Muscle layer of colon (tissue), 2 donors: ENCODE data around the gene MPRIP.

Experiments used
- H3K27ac ChIP-seq: one replicate; pipeline ENCODE4 v1.7.0; 2013; ENCODE audit warnings: low read depth, mild to moderate bottlenecking, low read length, moderate library complexity
- H3K27me3 ChIP-seq, 2 donors: one replicate each; pipeline ENCODE4 v1.7.0; 2013; ENCODE audit warnings: low read length in 2 of 2, mild to moderate bottlenecking in 2 of 2; ENCODE audit not compliant: insufficient read depth in 2 of 2, control insufficient read depth in 1 of 2
- H3K36me3 ChIP-seq: one replicate; pipeline ENCODE4 v1.7.0; 2013; ENCODE audit warnings: mild to moderate bottlenecking, low read length; ENCODE audit not compliant: insufficient read depth
- H3K4me1 ChIP-seq: one replicate; pipeline ENCODE4 v1.7.0; 2013; ENCODE audit warnings: mild to moderate bottlenecking, low read length; ENCODE audit not compliant: insufficient read depth
- H3K4me3 ChIP-seq, 2 donors: one replicate each; pipeline ENCODE4 v1.7.0; 2013; ENCODE audit warnings: low read length in 2 of 2, low read depth in 1 of 2, mild to moderate bottlenecking in 1 of 2, moderate library complexity in 1 of 2
- H3K9ac ChIP-seq: one replicate; pipeline ENCODE4 v1.7.0; 2013; ENCODE audit warnings: low read length
- H3K9me3 ChIP-seq: one replicate; pipeline ENCODE4 v1.7.0; 2013; ENCODE audit warnings: mild to moderate bottlenecking, low read length
- donor health status: abdominal sarcoma.
- donor health status: Adenocarcinoma of cecum.

The MPRIP gene

GRCh38 chr17:17225901-17226300 lies 183.6 kb downstream of the MPRIP start:
- Histone ChIP-seq H3K9me3 (no peaks in the 10 kb centered on the region), H3K36me3 (peaks cover 90% of the 10 kb centered on the region), H3K27me3 (no peaks in the 10 kb centered on the region), H3K9ac (no peak overlapping the region), H3K4me1 (no peaks in the 10 kb centered on the region), H3K4me3 (no peak overlapping the region), H3K27ac (no peak overlapping the region)

GRCh38 chr17:17226451-17227265 lies 184.4 kb downstream of the MPRIP start:
- H3K27me3 ChIP-seq: no peaks in the 10 kb centered on the region
- H3K9ac ChIP-seq: no peak overlapping the region
- H3K27ac ChIP-seq: no peak overlapping the region
- H3K4me3 ChIP-seq: no peak overlapping the region
- H3K4me1 ChIP-seq: no peaks in the 10 kb centered on the region
- peaks cover 83% of the 10 kb centered on the region for H3K36me3 ChIP-seq
- no peaks in the 10 kb centered on the region for H3K9me3 ChIP-seq

- Histone ChIP-seq H3K9ac (no peak overlapping the region), H3K27me3 (no peaks in the 10 kb centered on the region), H3K4me1 (no peaks in the 10 kb centered on the region), H3K4me3 (no peak overlapping the region), H3K9me3 (no peaks in the 10 kb centered on the region), H3K36me3 (peaks cover 83% of the 10 kb centered on the region), H3K27ac (no peak overlapping the region)
These were observed 185.6 kb downstream of the MPRIP start for GRCh38 chr17:17227608-17228520.

GRCh38 chr17:17228521-17229279 lies 186.4 kb downstream of the MPRIP start:
- H3K4me1 ChIP-seq: no peaks in the 10 kb centered on the region
- peaks cover 75% of the 10 kb centered on the region for H3K36me3 ChIP-seq
- H3K27ac ChIP-seq: no peak overlapping the region
- H3K9ac ChIP-seq: no peak overlapping the region
- H3K9me3 ChIP-seq: no peaks in the 10 kb centered on the region
- no peak overlapping the region for H3K4me3 ChIP-seq
- H3K27me3 ChIP-seq: no peaks in the 10 kb centered on the region

DNA sequence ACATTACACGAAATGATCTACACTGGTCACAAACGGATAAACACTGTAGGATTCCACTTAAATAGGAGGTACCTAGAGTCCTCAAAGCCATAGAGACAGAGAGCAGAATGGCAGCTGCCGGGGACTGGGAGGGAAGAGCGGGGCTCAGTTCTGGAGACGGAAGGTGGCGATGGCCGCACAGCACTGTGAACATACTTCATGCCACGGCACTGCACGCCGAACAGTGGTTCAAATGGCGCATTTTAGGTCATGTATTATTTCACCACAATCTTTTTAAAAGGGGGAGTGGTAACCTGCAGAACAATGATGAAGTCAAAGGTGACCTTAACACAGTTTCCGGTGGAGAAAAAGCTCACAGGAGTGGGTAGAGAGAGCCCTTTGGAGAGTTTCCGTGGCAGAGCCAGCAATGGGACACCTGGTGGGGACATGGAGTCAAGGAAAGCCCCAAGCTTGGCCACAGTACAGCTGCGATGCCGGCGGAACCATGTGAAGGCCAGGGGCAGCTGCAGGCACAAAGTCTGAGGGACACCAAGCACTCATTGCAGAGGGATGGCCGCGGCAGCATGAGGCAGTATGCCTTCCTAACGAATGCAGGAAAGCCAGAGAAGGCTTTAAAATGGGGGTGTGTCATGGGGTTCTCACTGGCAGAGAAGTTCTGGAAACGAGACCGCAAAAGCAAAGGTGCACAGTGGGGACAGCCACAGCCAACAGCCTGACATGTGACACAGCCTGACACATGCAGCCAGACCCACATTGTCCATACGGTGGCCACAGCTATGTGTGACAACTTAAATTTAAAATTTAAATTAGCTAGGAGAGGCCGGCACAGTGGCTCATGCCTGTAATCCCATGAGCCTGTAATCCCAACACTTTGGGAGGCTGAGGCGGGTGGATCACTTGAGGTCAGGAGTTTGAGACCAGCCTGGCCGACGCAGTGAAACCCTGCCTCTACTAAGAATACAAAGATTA lies 187.4 kb downstream of the MPRIP start:
- Histone ChIP-seq H3K27ac (no peak overlapping the region), H3K36me3 (peaks cover 68% of the 10 kb centered on the region), H3K27me3 (no peaks in the 10 kb centered on the region), H3K4me3 (no peak overlapping the region), H3K4me1 (no peaks in the 10 kb centered on the region), H3K9me3 (no peaks in the 10 kb centered on the region), H3K9ac (no peak overlapping the region)

DNA sequence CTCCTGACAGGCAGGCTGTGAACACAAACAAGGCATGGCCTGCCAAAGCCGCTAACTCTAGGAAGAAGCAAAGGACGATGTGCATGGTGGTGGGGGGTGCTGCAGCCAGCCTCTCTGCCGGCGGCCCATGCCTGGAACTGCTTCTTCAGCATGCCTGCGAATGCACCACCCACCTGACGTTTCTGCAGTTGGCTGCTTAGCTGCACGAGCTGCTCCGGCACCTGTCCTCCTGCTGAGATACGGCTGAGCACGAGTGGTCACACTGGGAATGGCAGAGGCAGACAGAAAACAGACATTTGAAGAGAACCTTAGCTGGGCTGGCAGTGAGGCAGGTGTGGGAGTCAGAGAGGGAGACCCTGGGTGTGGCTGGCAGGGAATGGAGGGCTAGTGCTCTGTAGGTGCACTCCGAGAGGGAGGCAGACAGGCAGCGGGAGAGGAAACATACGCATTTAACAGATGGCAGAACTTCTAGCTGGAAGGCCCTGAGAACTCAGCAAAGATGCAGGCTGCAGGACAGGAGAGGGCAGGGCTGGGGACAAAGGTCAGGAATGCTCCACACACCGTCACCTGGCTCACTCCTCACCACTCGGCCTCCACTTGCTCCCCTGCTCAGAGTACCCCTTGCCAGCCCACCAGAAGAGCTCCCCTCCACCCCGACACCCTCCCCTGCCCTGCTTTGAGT lies 189.5 kb downstream of the MPRIP start:
- H3K36me3 ChIP-seq: peaks cover 47% of the 10 kb centered on the region
- H3K27me3 ChIP-seq: no peaks in the 10 kb centered on the region
- no peak overlapping the region for H3K27ac ChIP-seq
- peaks cover 7% of the 10 kb centered on the region for H3K4me1 ChIP-seq
- H3K9ac ChIP-seq: no peak overlapping the region
- no peaks in the 10 kb centered on the region for H3K9me3 ChIP-seq
- no peak overlapping the region for H3K4me3 ChIP-seq

DNA sequence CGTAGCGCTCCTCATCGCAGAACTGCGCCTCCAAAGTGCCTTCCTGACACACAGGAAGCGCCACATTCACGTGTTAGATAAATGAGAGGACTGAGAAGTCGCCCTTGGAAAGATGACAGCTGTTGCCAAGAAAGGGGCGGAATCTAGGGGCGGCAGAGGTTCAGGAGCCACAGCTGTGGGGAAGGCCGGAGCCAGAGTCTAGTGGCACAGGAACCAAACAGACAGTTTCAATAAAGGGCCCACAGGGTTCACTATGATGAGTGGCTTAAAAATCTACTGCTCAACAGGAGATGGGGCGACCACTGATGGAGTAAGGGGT lies 190.0 kb downstream of the MPRIP start:
- Histone ChIP-seq H3K27me3 (no peaks in the 10 kb centered on the region), H3K4me1 (peaks cover 7% of the 10 kb centered on the region), H3K9ac (no peak overlapping the region), H3K9me3 (no peaks in the 10 kb centered on the region), H3K36me3 (peaks cover 42% of the 10 kb centered on the region), H3K4me3 (no peak overlapping the region), H3K27ac (no peak overlapping the region)

DNA sequence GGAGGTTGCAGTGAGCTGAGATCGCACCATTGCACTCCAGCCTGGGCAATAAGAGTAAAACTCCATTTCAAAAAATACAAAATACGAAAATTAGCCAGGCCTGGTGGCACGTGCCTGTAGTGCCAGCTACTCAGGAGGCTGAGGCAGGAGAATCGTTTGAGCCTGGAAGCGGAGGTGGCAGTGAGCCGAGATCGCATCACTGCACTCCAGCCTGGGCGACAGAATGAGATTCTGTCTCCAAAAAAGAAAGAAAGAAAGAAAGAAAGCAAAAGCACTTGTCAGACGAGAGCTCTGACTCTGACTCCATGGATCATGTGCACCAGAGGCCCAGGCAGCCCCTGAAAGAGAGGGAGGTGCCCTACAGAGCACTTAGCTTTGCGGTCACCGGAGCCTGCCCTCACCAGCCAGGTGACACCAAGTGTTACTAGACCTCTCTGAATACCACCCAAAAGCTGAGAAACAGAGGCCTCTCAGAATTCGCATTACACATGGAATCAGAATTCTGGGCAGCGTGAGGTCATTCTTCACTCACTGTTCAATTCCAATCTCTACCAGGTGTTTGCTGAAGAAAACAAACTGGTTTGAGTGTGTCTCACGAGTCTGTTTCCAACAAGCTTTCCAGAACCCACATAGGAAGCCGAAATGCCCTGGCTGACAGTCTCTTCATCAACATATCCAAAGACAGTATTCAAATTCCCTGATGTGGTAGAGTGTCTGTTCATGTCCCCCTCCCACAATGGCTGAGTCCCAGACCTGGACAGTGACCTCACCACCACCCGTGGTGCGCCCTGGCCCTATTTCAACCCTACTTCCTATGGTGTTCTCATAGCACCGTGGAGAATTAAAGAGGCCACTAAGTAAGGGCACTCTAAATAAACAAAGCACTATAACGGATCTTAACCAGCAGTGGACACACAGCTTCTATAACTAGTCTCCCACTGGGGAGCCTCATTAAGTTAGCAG lies 193.2 kb downstream of the MPRIP start:
- H3K27ac ChIP-seq: no peak overlapping the region
- peak overlapping the region; percentile 98 to 99 for H3K4me3 ChIP-seq
- peaks cover 10% of the 10 kb centered on the region for H3K36me3 ChIP-seq
- H3K4me1 ChIP-seq: peaks cover 7% of the 10 kb centered on the region
- H3K9ac ChIP-seq: peak overlapping the region; percentile 96
- H3K9me3 ChIP-seq: no peaks in the 10 kb centered on the region
- H3K27me3 ChIP-seq: no peaks in the 10 kb centered on the region

- H3K9me3 ChIP-seq: no peaks in the 10 kb centered on the region
- H3K4me1 ChIP-seq: peaks cover 7% of the 10 kb centered on the region
- H3K27me3 ChIP-seq: no peaks in the 10 kb centered on the region
- H3K36me3 ChIP-seq: peaks cover 10% of the 10 kb centered on the region
- H3K4me3 ChIP-seq: peak overlapping the region; percentile 98 to 99
- peak overlapping the region; percentile 100 for H3K27ac ChIP-seq
- H3K9ac ChIP-seq: peak overlapping the region; percentile 96
These were observed 194.2 kb downstream of the MPRIP start for GRCh38 chr17:17236295-17237025.
